OCI-LY3 (cell line): ENCODE measurements around the gene FNBP1.

ENCODE experiments used
- EZH2phosphoT487 ChIP-seq: fragments of 200-600 bp; shearing (Covaris generic); IDR thresholded peaks from 2 replicates; pipeline ENCODE4 v1.6.1; 2018; ENCODE audit warnings: antibody characterized with exemption, mixed run types, low read depth
- TF ChIP-seq, protein P1 (sequence below): fragments of 200-600, 300-600 bp; sonication (generic); IDR thresholded peaks from 2 replicates; pipeline ENCODE4 v1.5.1; 2014; ENCODE audit warnings: antibody characterized with exemption, low read length, low read depth

DNA sequence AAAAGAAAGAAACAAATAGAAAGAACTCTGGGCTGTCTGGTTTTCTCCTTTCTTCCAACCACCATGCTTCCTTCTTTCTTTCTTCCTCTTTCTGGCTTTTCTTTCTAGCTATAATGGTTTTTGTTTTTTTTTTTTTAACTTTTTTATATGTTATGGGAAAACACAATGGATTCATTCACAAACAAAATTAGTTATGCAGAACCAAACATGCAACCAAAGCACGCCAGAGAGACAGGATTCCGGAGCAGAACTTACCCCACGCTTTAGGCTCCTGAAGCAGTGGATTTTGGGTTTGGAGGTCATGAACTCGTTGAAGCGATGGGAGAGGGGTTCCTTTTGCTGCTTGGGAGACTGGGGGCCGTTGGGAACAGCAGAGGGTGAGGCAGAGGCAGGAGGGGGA is 119.4 kb downstream of the FNBP1 start:
- TF ChIP-seq, protein P1, sequence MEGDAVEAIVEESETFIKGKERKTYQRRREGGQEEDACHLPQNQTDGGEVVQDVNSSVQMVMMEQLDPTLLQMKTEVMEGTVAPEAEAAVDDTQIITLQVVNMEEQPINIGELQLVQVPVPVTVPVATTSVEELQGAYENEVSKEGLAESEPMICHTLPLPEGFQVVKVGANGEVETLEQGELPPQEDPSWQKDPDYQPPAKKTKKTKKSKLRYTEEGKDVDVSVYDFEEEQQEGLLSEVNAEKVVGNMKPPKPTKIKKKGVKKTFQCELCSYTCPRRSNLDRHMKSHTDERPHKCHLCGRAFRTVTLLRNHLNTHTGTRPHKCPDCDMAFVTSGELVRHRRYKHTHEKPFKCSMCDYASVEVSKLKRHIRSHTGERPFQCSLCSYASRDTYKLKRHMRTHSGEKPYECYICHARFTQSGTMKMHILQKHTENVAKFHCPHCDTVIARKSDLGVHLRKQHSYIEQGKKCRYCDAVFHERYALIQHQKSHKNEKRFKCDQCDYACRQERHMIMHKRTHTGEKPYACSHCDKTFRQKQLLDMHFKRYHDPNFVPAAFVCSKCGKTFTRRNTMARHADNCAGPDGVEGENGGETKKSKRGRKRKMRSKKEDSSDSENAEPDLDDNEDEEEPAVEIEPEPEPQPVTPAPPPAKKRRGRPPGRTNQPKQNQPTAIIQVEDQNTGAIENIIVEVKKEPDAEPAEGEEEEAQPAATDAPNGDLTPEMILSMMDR = no peak
- no peak for TF ChIP-seq EZH2phosphoT487
